GM12878 (cell line): ENCODE data around the gene TCEAL4. TPM values are rescaled to one million over a fixed set of nuclear protein-coding genes. Genes with fewer than 3 reads are reported as not detected.
A peak's percentile ranks its signal among the peaks of the same experiment; 100 is the strongest.

Source experiments
- ASH2L ChIP-seq: fragments of 300-600, 200-600 bp; sonication (generic); IDR thresholded peaks from 2 replicates; pipeline ENCODE4 v1.6.1; 2017; ENCODE audit warnings: low read depth, mild to moderate bottlenecking, borderline replicate concordance
- ATF2 ChIP-seq: IDR thresholded peaks from 2 replicates; pipeline ENCODE4 v1.6.1; 2012; ENCODE audit warnings: low read length, inconsistent platforms
- ATF7 ChIP-seq: fragments of 450-650 bp; IDR thresholded peaks from 2 replicates; pipeline ENCODE4 v1.6.1; 2016; ENCODE audit warnings: low read depth, mild to moderate bottlenecking
- BCL11A ChIP-seq: IDR thresholded peaks from 2 replicates; pipeline ENCODE4 v1.6.1; 2011; ENCODE audit warnings: low read depth, low read length
- BRCA1 ChIP-seq: IDR thresholded peaks from 2 replicates; pipeline ENCODE4 v1.6.1; 2011; ENCODE audit warnings: low read depth, low read length, improper control_type of control experiment
- CEBPB ChIP-seq, 2 experiments: fragments of 150-350 bp in 1 of 2; IDR thresholded peaks; 2 replicates each; pipeline ENCODE4 v1.6.1; 2012 to 2014; ENCODE audit warnings: low read depth in 2 of 2, low read length in 2 of 2, borderline replicate concordance in 1 of 2, inconsistent platforms in 1 of 2
- CHD2 ChIP-seq: IDR thresholded peaks from 2 replicates; pipeline ENCODE4 v1.6.1; 2011; ENCODE audit warnings: low read depth, low read length, improper control_type of control experiment, borderline replicate concordance
- DPF2 ChIP-seq: fragments of 450-650 bp; IDR thresholded peaks from 2 replicates; pipeline ENCODE4 v1.6.1; 2017; ENCODE audit warnings: mild to moderate bottlenecking
- E4F1 ChIP-seq: fragments of 450-650 bp; IDR thresholded peaks from 2 replicates; pipeline ENCODE4 v1.6.1; 2018; ENCODE audit warnings: borderline replicate concordance, mild to moderate bottlenecking; ENCODE audit not compliant: partially characterized antibody
- FOXM1 ChIP-seq: IDR thresholded peaks from 2 replicates; pipeline ENCODE4 v1.6.1; 2012; ENCODE audit warnings: low read depth, mild to moderate bottlenecking, inconsistent platforms, low read length, moderate library complexity
- HDGF ChIP-seq: fragments of 450-650 bp; IDR thresholded peaks from 2 replicates; pipeline ENCODE4 v1.6.1; 2016; ENCODE audit warnings: antibody characterized with exemption
- IKZF2 ChIP-seq, 2 experiments: fragments of 450-650 bp; IDR thresholded peaks; 2 replicates each; pipeline ENCODE4 v1.6.1; 2017; ENCODE audit warnings: mild to moderate bottlenecking in 2 of 2, moderate library complexity in 2 of 2
- IRF5 ChIP-seq: fragments of 450-650 bp; IDR thresholded peaks from 2 replicates; pipeline ENCODE4 v1.6.1; 2017; ENCODE audit warnings: borderline replicate concordance
- NFXL1 ChIP-seq: fragments of 450-650 bp; IDR thresholded peaks from 2 replicates; pipeline ENCODE4 v1.6.1; 2017; ENCODE audit warnings: antibody characterized with exemption, mild to moderate bottlenecking, borderline replicate concordance
- NFYB ChIP-seq: IDR thresholded peaks from 2 replicates; pipeline ENCODE4 v1.6.1; 2011; ENCODE audit warnings: low read depth, mild to moderate bottlenecking, low read length, improper control_type of control experiment, moderate library complexity; ENCODE audit not compliant: insufficient read depth
- PAX5 ChIP-seq: IDR thresholded peaks from 2 replicates; pipeline ENCODE4 v1.6.1; 2011; ENCODE audit warnings: low read depth, low read length, borderline replicate concordance
- PKNOX1 ChIP-seq: fragments of 450-650 bp; IDR thresholded peaks from 2 replicates; pipeline ENCODE4 v1.6.1; 2016; ENCODE audit warnings: mild to moderate bottlenecking
- REST ChIP-seq: IDR thresholded peaks from 2 replicates; pipeline ENCODE4 v1.6.1; 2012; ENCODE audit warnings: mild to moderate bottlenecking, low read depth, low read length
- TCF7 ChIP-seq: IDR thresholded peaks from 2 replicates; pipeline ENCODE4 v1.6.1; 2014; ENCODE audit warnings: antibody characterized with exemption, borderline replicate concordance
- ZNF24 ChIP-seq: fragments of 450-650 bp; IDR thresholded peaks from 2 replicates; pipeline ENCODE4 v1.6.1; 2017; ENCODE audit warnings: antibody characterized with exemption, mild to moderate bottlenecking
- polyA plus RNA-seq, 11 experiments: library from polyadenylated mRNA; depleted of rRNA in 4 of 11; unstranded in 6 of 11; stranded (reverse) in 5 of 11; fragments of >200 nt; fragmentation: Nextera tagmentation in 4 of 11; fragmentation: Illumina TruSeq in 1 of 11; extraction: Ambion mirVana in 4 of 11; extraction: Trizol in 1 of 11; gene quantifications; 1 replicate in 1 of 11; 2 replicates in 10 of 11; pipeline versions ENCODE4 v1.2.1 to v1.2.3, GENCODE V29; 2011 to 2016; ENCODE audit warnings: inconsistent platforms in 2 of 11, missing spikeins in 2 of 11, low read depth in 1 of 11
- total RNA-seq, 4 experiments: library from RNA; depleted of rRNA in 3 of 4; stranded (reverse); fragments of >200 nt in 3 of 4; fragmentation: Illumina TruSeq in 1 of 4; extraction: Trizol in 1 of 4; gene quantifications; 2 replicates each; pipeline versions ENCODE4 v1.2.1 to v1.2.3, GENCODE V29; 2013 to 2021

TCEAL4 gene
- total and polyA plus RNA-seq, 10 of the 15 experiments (the other 5 are each of a cell fraction or from before 2014, with no cell fraction given), result 9.6 to 63.8 (median 32.1) TPM

- TF ChIP-seq E4F1, result no peak
- no peak for TF ChIP-seq BRCA1
- no peak for TF ChIP-seq REST
- no peak for TF ChIP-seq PAX5
- 0 out of 2 replicates have a peak, but pooled peaks have one; percentile 67 for TF ChIP-seq NFXL1
- TF ChIP-seq ATF2, result no peak
- peak; percentile 72 for TF ChIP-seq PKNOX1
- TF ChIP-seq FOXM1, result no peak
- TF ChIP-seq DPF2, result no peak
- no peak for TF ChIP-seq HDGF
- no peak for TF ChIP-seq TCF7
- TF ChIP-seq IKZF2 (IDR thresholded peaks at IDR 0.05), result peak in 1 of 2 experiments; percentile 51; a peak in 2 of 4 replicates
- TF ChIP-seq CHD2, result 0 out of 2 replicates have a peak, but pooled peaks have one; percentile 24
- TF ChIP-seq IRF5, result no peak
- TF ChIP-seq NFYB, result no peak
- TF ChIP-seq ASH2L, result no peak
- no peak for TF ChIP-seq BCL11A
- TF ChIP-seq CEBPB (IDR thresholded peaks at IDR 0.05; ENCODE audit: borderline replicate concordance in 1 of 2, low read depth in 2 of 2, low read length in 2 of 2), result no peak
- no peak for TF ChIP-seq ZNF24
- TF ChIP-seq ATF7, result no peak
Observed at GRCh38 chrX:103629318-103630170, 44.2 kb downstream of the TCEAL4 start (continued).
